Naive thymus-derived CD8-positive, alpha-beta T cell (primary cell): Measurements from ENCODE around the gene GPC4. TPM values are rescaled to one million over a fixed set of nuclear protein-coding genes. Genes with fewer than 3 reads are reported as not detected.
"Not testable (repeated sequence)": the region's sequence is repeated elsewhere in the genome, so short reads cannot be mapped to it uniquely, and the experiment has no call there.

Experiments used
- ATAC-seq, 2 donors: fragments of 150-1000 bp; cut with Tn5 transposase in 1 of 2; sonication (Bioruptor Pico), chemical (Tn5 transposase) in 1 of 2; 1 replicate in 1 of 2; 2 replicates in 1 of 2; pipeline ENCODE4 v1.10.0; 2021; ENCODE audit warnings: mild to moderate bottlenecking in 2 of 2, moderate library complexity in 2 of 2
- POLR2A ChIA-PET: fragments of 350-600 bp; sonication (Branson Sonifier 250); formaldehyde crosslinking; loops from one replicate; lab custom pipeline; 2021; ENCODE audit warnings: antibody characterized with exemption; lab: Charles Lee
- DNase-seq, 10 donors: peaks; one replicate each; pipeline versions ENCODE4 v3.0.0 to v3.0.0-alpha.2; 2020 to 2022
- H3K27ac Mint-ChIP-seq, 10 donors: one replicate each; pipeline ENCODE4 v1.8.0; 2020 to 2022; ENCODE audit warnings: mild to moderate bottlenecking in 10 of 10, mixed read lengths in 10 of 10, moderate library complexity in 4 of 10, inconsistent platforms in 1 of 10
- H3K27me3 Mint-ChIP-seq, 5 donors: one replicate each; pipeline ENCODE4 v1.8.0; 2021 to 2022; ENCODE audit warnings: mixed read lengths in 5 of 5
- H3K36me3 Mint-ChIP-seq, 3 donors: one replicate each; pipeline ENCODE4 v1.8.0; 2020 to 2022; ENCODE audit warnings: mixed read lengths in 3 of 3, mild to moderate bottlenecking in 2 of 3, inconsistent platforms in 1 of 3
- H3K4me1 Mint-ChIP-seq, 4 donors: one replicate each; pipeline ENCODE4 v1.8.0; 2021 to 2022; ENCODE audit warnings: mixed read lengths in 4 of 4
- H3K4me3 Mint-ChIP-seq, 10 donors: one replicate each; pipeline ENCODE4 v1.8.0; 2020 to 2022; ENCODE audit warnings: mild to moderate bottlenecking in 10 of 10, mixed read lengths in 10 of 10, moderate library complexity in 6 of 10, inconsistent platforms in 1 of 10
- H3K9me3 Mint-ChIP-seq, 9 donors: one replicate each; pipeline ENCODE4 v1.8.0; 2020 to 2022; ENCODE audit warnings: mixed read lengths in 9 of 9, mild to moderate bottlenecking in 3 of 9, inconsistent platforms in 1 of 9, moderate library complexity in 1 of 9
- polyA plus RNA-seq, 3 donors: library from polyadenylated mRNA; unstranded; fragments of 300-500 nt; fragmentation: Illumina TruSeq; gene quantifications; one replicate each; pipeline ENCODE4 v1.2.3, GENCODE V29; 2021
- total RNA-seq, 8 experiments: library from RNA in 2 of 8; stranded (reverse) in 2 of 8; gene quantifications; one replicate each; pipeline ENCODE4 v1.2.3 and lab custom pipeline; 2021 to 2026

GPC4 gene
- total and polyA plus RNA-seq, 5 experiments from 2014 or later: not detected

GRCh38 chrX:133350751-133351150 lies 64.5 kb downstream of the GPC4 start:
- Mint-ChIP-seq H3K36me3 (no peaks in the 10 kb centered on the region), H3K27ac (no peak overlapping the region), H3K27me3 (peaks cover 0 to 5% (median 0%) of the 10 kb centered on the region in 5 donors), H3K4me3 (no peak overlapping the region), H3K9me3 (no peaks in the 10 kb centered on the region), H3K4me1 (no peaks in the 10 kb centered on the region)
- ATAC-seq: no peak
- POLR2A ChIA-PET: no interaction called here
- no peak for DNase-seq

- no peaks in the 10 kb centered on the region for H3K36me3 Mint-ChIP-seq
- H3K4me3 Mint-ChIP-seq: no peak overlapping the region
- peaks cover 0 to 5% (median 0%) of the 10 kb centered on the region in 5 donors for H3K27me3 Mint-ChIP-seq
- H3K9me3 Mint-ChIP-seq: no peaks in the 10 kb centered on the region
- H3K27ac Mint-ChIP-seq: no peak overlapping the region
- POLR2A ChIA-PET: no interaction called here
- no peaks in the 10 kb centered on the region for H3K4me1 Mint-ChIP-seq
- DNase-seq (no peak), ATAC-seq (no peak)
These were observed 69.3 kb downstream of the GPC4 start for GRCh38 chrX:133346026-133346425.

GRCh38 chrX:133339566-133339965 lies 75.7 kb downstream of the GPC4 start:
- DNase-seq: no peak
- Mint-ChIP-seq H3K9me3 (no peaks in the 10 kb centered on the region), H3K27ac (no peak overlapping the region), H3K27me3 (no peaks in the 10 kb centered on the region), H3K4me1 (no peaks in the 10 kb centered on the region), H3K4me3 (no peak overlapping the region), H3K36me3 (no peaks in the 10 kb centered on the region)
- POLR2A ChIA-PET: no interaction called here
- no peak for ATAC-seq

- DNase-seq (no peak), ATAC-seq (no peak)
- H3K4me3 Mint-ChIP-seq: no peak overlapping the region
- H3K27ac Mint-ChIP-seq: no peak overlapping the region
- no peaks in the 10 kb centered on the region for H3K9me3 Mint-ChIP-seq
- no peaks in the 10 kb centered on the region for H3K27me3 Mint-ChIP-seq
- H3K4me1 Mint-ChIP-seq: no peaks in the 10 kb centered on the region
- POLR2A ChIA-PET: no interaction called here
- H3K36me3 Mint-ChIP-seq: no peaks in the 10 kb centered on the region
These were observed 78.0 kb downstream of the GPC4 start for GRCh38 chrX:133337250-133337649.

- no peaks in the 10 kb centered on the region for H3K36me3 Mint-ChIP-seq
- ATAC-seq: no peak
- no peak overlapping the region for H3K27ac Mint-ChIP-seq
- DNase-seq: peak in 3 of 10 donors; percentile 4 to 13 (median 7)
- H3K4me3 Mint-ChIP-seq: no peak overlapping the region
- H3K9me3 Mint-ChIP-seq: no peaks in the 10 kb centered on the region
- no peaks in the 10 kb centered on the region for H3K4me1 Mint-ChIP-seq
- H3K27me3 Mint-ChIP-seq: no peaks in the 10 kb centered on the region
- POLR2A ChIA-PET: no interaction called here
These were observed 80.3 kb downstream of the GPC4 start for GRCh38 chrX:133335027-133335426.

- H3K4me1 Mint-ChIP-seq: no peaks in the 10 kb centered on the region
- no peak overlapping the region for H3K4me3 Mint-ChIP-seq
- H3K9me3 Mint-ChIP-seq: no peaks in the 10 kb centered on the region
- no peaks in the 10 kb centered on the region for H3K36me3 Mint-ChIP-seq
- H3K27me3 Mint-ChIP-seq: no peaks in the 10 kb centered on the region
- no peak overlapping the region for H3K27ac Mint-ChIP-seq
- POLR2A ChIA-PET: no interaction called here
- ATAC-seq (no peak), DNase-seq (no peak)
These were observed 82.0 kb downstream of the GPC4 start for GRCh38 chrX:133333154-133333750.

- Mint-ChIP-seq H3K4me3 (no peak overlapping the region), H3K27me3 (no peaks in the 10 kb centered on the region), H3K36me3 (no peaks in the 10 kb centered on the region), H3K9me3 (no peaks in the 10 kb centered on the region), H3K4me1 (no peaks in the 10 kb centered on the region), H3K27ac (no peak overlapping the region)
- DNase-seq (no peak), ATAC-seq (no peak)
- POLR2A ChIA-PET: no interaction called here
These were observed 82.6 kb downstream of the GPC4 start for GRCh38 chrX:133332737-133333136.

GRCh38 chrX:133330956-133331355 lies 84.3 kb downstream of the GPC4 start:
- POLR2A ChIA-PET: no interaction called here
- no peak for DNase-seq
- no peaks in the 10 kb centered on the region for H3K27me3 Mint-ChIP-seq
- no peaks in the 10 kb centered on the region for H3K4me1 Mint-ChIP-seq
- H3K36me3 Mint-ChIP-seq: no peaks in the 10 kb centered on the region
- ATAC-seq: no peak
- no peaks in the 10 kb centered on the region for H3K9me3 Mint-ChIP-seq
- H3K27ac Mint-ChIP-seq: no peak overlapping the region
- H3K4me3 Mint-ChIP-seq: no peak overlapping the region

GRCh38 chrX:133325422-133325821 lies 89.9 kb downstream of the GPC4 start:
- no peak for DNase-seq
- Mint-ChIP-seq H3K4me1 (no peaks in the 10 kb centered on the region), H3K36me3 (no peaks in the 10 kb centered on the region), H3K27me3 (no peaks in the 10 kb centered on the region), H3K27ac (no peak overlapping the region), H3K9me3 (no peaks in the 10 kb centered on the region), H3K4me3 (no peak overlapping the region)
- ATAC-seq: no peak
- POLR2A ChIA-PET: no interaction called here

GRCh38 chrX:133323431-133323830 lies 91.9 kb downstream of the GPC4 start:
- POLR2A ChIA-PET: no interaction called here
- H3K9me3 Mint-ChIP-seq: no peaks in the 10 kb centered on the region
- no peaks in the 10 kb centered on the region for H3K27me3 Mint-ChIP-seq
- no peak for DNase-seq
- ATAC-seq: no peak
- H3K4me1 Mint-ChIP-seq: no peaks in the 10 kb centered on the region
- H3K4me3 Mint-ChIP-seq: no peak overlapping the region
- H3K36me3 Mint-ChIP-seq: no peaks in the 10 kb centered on the region
- no peak overlapping the region for H3K27ac Mint-ChIP-seq

GRCh38 chrX:133322269-133322668 lies 93.0 kb downstream of the GPC4 start:
- DNase-seq, ATAC-seq, H3K36me3 Mint-ChIP-seq, H3K27me3 Mint-ChIP-seq, H3K27ac Mint-ChIP-seq, H3K4me1 Mint-ChIP-seq, H3K9me3 Mint-ChIP-seq, POLR2A ChIA-PET, H3K4me3 Mint-ChIP-seq: not testable (repeated sequence)

GRCh38 chrX:133321451-133321850 lies 93.8 kb downstream of the GPC4 start:
- Mint-ChIP-seq H3K27me3 (peaks cover 0 to 2% (median 0%) of the 10 kb centered on the region in 5 donors), H3K9me3 (no peaks in the 10 kb centered on the region), H3K4me1 (no peaks in the 10 kb centered on the region), H3K36me3 (no peaks in the 10 kb centered on the region), H3K4me3 (no peak overlapping the region), H3K27ac (no peak overlapping the region)
- POLR2A ChIA-PET: no interaction called here
- no peak for ATAC-seq
- no peak for DNase-seq

GRCh38 chrX:133314281-133314680 lies 101.0 kb downstream of the GPC4 start:
- Mint-ChIP-seq H3K4me3 (no peak overlapping the region), H3K4me1 (no peaks in the 10 kb centered on the region)
- ATAC-seq: no peak

GRCh38 chrX:133308499-133308897 lies 106.8 kb downstream of the GPC4 start:
- POLR2A ChIA-PET: no interaction called here

More at GRCh38 chrX:133314281-133314680, 101.0 kb downstream of the GPC4 start:
- Mint-ChIP-seq H3K27me3 (peaks cover 2 to 14% (median 9%) of the 10 kb centered on the region in 5 donors), H3K9me3 (no peaks in the 10 kb centered on the region), H3K36me3 (no peaks in the 10 kb centered on the region), H3K27ac (no peak overlapping the region)
- DNase-seq: no peak
- POLR2A ChIA-PET: no interaction called here

More at GRCh38 chrX:133308499-133308897, 106.8 kb downstream of the GPC4 start:
- H3K27me3 Mint-ChIP-seq: peaks cover 0 to 14% (median 9%) of the 10 kb centered on the region in 5 donors
- H3K36me3 Mint-ChIP-seq: no peaks in the 10 kb centered on the region
- DNase-seq (no peak), ATAC-seq (no peak)
- no peak overlapping the region for H3K4me3 Mint-ChIP-seq
- H3K9me3 Mint-ChIP-seq: no peaks in the 10 kb centered on the region
- H3K4me1 Mint-ChIP-seq: no peaks in the 10 kb centered on the region
- no peak overlapping the region for H3K27ac Mint-ChIP-seq
